Activated B cell treated with CpG ODN at 0.5 μM for 24 hours (primary cell): Measurements from ENCODE around the gene NEK6. TPM values are rescaled to one million over a fixed set of nuclear protein-coding genes. Genes with fewer than 3 reads are reported as not detected.

Experiments used
- ATAC-seq: fragments of 200-7000 bp; cut with Tn5 transposase; one replicate; pipeline ENCODE4 v1.10.0; 2021; ENCODE audit warnings: low read depth, mild to moderate bottlenecking, moderate library complexity
- CTCF ChIA-PET: fragments of 350-600 bp; sonication (Branson Sonifier 250); formaldehyde crosslinking; loops from one replicate; lab custom pipeline; 2021; ENCODE audit warnings: antibody characterized with exemption; lab: Charles Lee
- POLR2A ChIA-PET: fragments of 350-600 bp; sonication (Branson Sonifier 250); formaldehyde crosslinking; loops from one replicate; lab custom pipeline; 2021; ENCODE audit warnings: antibody characterized with exemption; lab: Charles Lee
- DNase-seq: peaks from one replicate; pipeline ENCODE4 v3.0.0; 2022
- H3K27ac Mint-ChIP-seq: one replicate; pipeline ENCODE4 v1.8.0; 2020; ENCODE audit warnings: mixed read lengths
- H3K27me3 Mint-ChIP-seq: one replicate; pipeline ENCODE4 v1.8.0; 2021; ENCODE audit warnings: mixed read lengths
- H3K36me3 Mint-ChIP-seq: one replicate; pipeline ENCODE4 v1.8.0; 2021; ENCODE audit warnings: low read depth, mixed read lengths
- H3K4me1 Mint-ChIP-seq: one replicate; pipeline ENCODE4 v1.8.0; 2021; ENCODE audit warnings: mixed read lengths
- H3K4me3 Mint-ChIP-seq: one replicate; pipeline ENCODE4 v1.8.0; 2020; ENCODE audit warnings: mild to moderate bottlenecking, mixed read lengths
- H3K9me3 Mint-ChIP-seq: one replicate; pipeline ENCODE4 v1.8.0; 2020; ENCODE audit warnings: mixed read lengths
- CTCF ChIP-seq: fragments of 200-600 bp; IDR thresholded peaks from one replicate; pipeline ENCODE4 v1.8.0; 2022; ENCODE audit warnings: antibody characterized with exemption, mild to moderate bottlenecking
- intact Hi-C: fragments of 100-400 bp; cut with micrococcal nuclease; formaldehyde crosslinking; loops from one replicate; pipeline ENCODE4 v1.15.1; 2024
- total RNA-seq: library from RNA; stranded (reverse); gene quantifications from 2 replicates; pipeline ENCODE4 v1.2.3, GENCODE V29; 2022

The NEK6 gene
- total RNA-seq, 1 donor from 2014 or later, result 110 TPM

DNA sequence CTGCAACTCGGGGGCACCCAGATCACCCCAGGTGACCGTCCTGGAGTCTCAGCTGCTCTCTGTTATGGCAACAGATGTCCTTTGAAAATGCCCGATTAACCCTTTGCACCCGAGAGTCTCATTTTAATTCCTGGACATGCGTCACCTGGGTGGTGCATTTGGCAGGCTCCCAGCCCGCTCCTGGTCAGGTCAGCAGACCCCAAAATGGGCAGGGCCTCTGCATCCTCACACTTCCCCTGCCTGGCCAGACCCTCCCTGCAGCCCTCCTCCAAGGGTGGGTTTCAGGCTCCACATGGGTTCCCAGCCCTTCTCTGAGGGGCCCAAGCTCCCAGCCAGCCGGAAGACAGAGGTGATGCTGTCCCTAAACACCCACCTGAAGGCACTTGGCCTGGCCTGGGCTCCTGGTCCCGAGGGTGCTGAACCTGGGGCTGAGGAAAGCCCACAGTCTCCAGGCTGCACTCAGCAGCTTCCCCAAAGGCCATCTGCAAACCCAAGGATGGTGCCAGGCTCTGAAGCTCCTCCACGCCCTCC lies 88.1 kb downstream of the NEK6 start:
- Mint-ChIP-seq H3K27me3 (no peaks in the 10 kb centered on the region), H3K4me1 (no peaks in the 10 kb centered on the region), H3K36me3 (peaks cover 81% of the 10 kb centered on the region), H3K27ac (no peak overlapping the region), H3K9me3 (no peaks in the 10 kb centered on the region), H3K4me3 (no peak overlapping the region)
- CTCF ChIA-PET, result no interaction called here
- ATAC-seq (no peak), DNase-seq (no peak)
- intact Hi-C loops, result no loop called here
- POLR2A ChIA-PET, result no interaction called here
- no peak for TF ChIP-seq CTCF

GRCh38 chr9:124346347-124347163 lies 88.8 kb downstream of the NEK6 start:
- POLR2A ChIA-PET, result no interaction called here
- TF ChIP-seq CTCF, result no peak
- Mint-ChIP-seq H3K9me3 (no peaks in the 10 kb centered on the region), H3K27ac (no peak overlapping the region), H3K36me3 (peaks cover 84% of the 10 kb centered on the region), H3K4me1 (no peaks in the 10 kb centered on the region), H3K27me3 (no peaks in the 10 kb centered on the region), H3K4me3 (no peak overlapping the region)
- DNase-seq, result no peak
- ATAC-seq, result no peak
- CTCF ChIA-PET, result interaction anchor here (1.2 kb wide), 1 partner anchor 219 kb away, joined by 3 read pairs; no protein-coding TSS in a partner anchor
- intact Hi-C loops, result no loop called here

DNA sequence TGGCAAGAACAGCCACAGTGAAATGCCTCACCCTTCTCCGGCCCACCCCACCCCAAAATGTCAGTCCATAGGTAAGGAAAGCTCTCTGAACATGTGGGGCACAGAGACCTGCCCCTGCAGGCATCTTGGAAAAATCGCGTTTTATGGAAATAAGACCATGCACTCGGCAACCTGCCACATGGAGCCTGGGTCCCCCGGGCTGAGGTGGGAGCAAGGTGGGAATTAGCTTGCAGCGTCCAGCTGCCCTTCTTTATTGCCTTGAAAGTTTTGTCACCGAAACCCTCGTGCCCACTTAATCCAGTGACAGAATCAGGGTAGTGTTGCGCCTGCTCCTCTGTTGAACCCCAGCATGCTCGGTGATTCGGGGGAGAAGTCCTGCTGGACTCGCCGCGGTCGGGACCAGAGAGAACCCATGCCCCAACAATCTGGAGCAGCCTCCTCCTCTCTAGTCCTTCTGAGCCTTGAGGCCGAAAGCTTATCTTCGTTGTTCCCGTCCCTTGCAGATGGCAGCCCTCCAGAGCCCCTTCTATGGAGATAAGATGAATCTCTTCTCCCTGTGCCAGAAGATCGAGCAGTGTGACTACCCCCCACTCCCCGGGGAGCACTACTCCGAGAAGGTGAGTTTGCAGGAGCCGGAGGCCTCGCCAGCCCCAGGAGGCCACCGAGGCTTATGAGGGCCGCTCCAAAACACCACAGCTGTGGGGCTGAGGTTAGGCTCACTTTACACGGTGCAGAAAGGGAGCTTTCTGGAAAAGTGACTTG lies 89.6 kb downstream of the NEK6 start:
- H3K4me3 Mint-ChIP-seq, result no peak overlapping the region
- ChIA-PET POLR2A (no interaction called here), CTCF (interaction anchor here (1.2 kb wide), 1 partner anchor 220 kb away, joined by 3 read pairs; no protein-coding TSS in a partner anchor)
- ATAC-seq (no peak), DNase-seq (no peak)
- H3K27ac Mint-ChIP-seq, result no peak overlapping the region
- TF ChIP-seq CTCF, result no peak
- intact Hi-C loops, result no loop called here
- no peaks in the 10 kb centered on the region for H3K9me3 Mint-ChIP-seq
- H3K27me3 Mint-ChIP-seq, result no peaks in the 10 kb centered on the region
- no peaks in the 10 kb centered on the region for H3K4me1 Mint-ChIP-seq
- peaks cover 85% of the 10 kb centered on the region for H3K36me3 Mint-ChIP-seq

GRCh38 chr9:124347968-124348358 lies 90.2 kb downstream of the NEK6 start:
- Mint-ChIP-seq H3K4me3 (no peak overlapping the region), H3K9me3 (no peaks in the 10 kb centered on the region), H3K4me1 (no peaks in the 10 kb centered on the region), H3K27ac (peak overlapping the region; percentile 12), H3K27me3 (no peaks in the 10 kb centered on the region), H3K36me3 (peaks cover 87% of the 10 kb centered on the region)
- TF ChIP-seq CTCF, result no peak
- DNase-seq (no peak), ATAC-seq (no peak)
- ChIA-PET CTCF (interaction anchor here (1.2 kb wide), 1 partner anchor 221 kb away, joined by 3 read pairs; no protein-coding TSS in a partner anchor), POLR2A (no interaction called here)
- intact Hi-C loops, result no loop called here

GRCh38 chr9:124348363-124348762 lies 90.6 kb downstream of the NEK6 start:
- intact Hi-C loops, result no loop called here
- Mint-ChIP-seq H3K9me3 (no peaks in the 10 kb centered on the region), H3K27ac (no peak overlapping the region), H3K4me1 (no peaks in the 10 kb centered on the region), H3K4me3 (no peak overlapping the region), H3K27me3 (no peaks in the 10 kb centered on the region), H3K36me3 (peaks cover 91% of the 10 kb centered on the region)
- DNase-seq, result no peak
- TF ChIP-seq CTCF, result no peak
- ChIA-PET CTCF (no interaction called here), POLR2A (interaction anchor here (1.3 kb wide), 1 partner anchor 131 kb away, joined by 13 read pairs; no protein-coding TSS in a partner anchor)
- ATAC-seq, result no peak
